ENCODE data around the gene EYS.

EYS gene

GRCh38 chr6:64122712-64123375 is 1584.2 kb downstream of the EYS start:
- ChIA-PET POLR2A (no interaction called here), CTCF (no interaction called here)
- no peak for TF ChIP-seq CTCF (IDR thresholded peaks at IDR 0.05; ENCODE audit: control extremely low read depth, extremely low read depth, low read depth, missing control alignments)
- DNase-seq (ENCODE audit: extremely low spot score), result no peak

- CTCF ChIA-PET, result no interaction called here
- TF ChIP-seq CTCF (IDR thresholded peaks at IDR 0.05; ENCODE audit: control extremely low read depth, extremely low read depth, low read depth, missing control alignments), result no peak
- POLR2A ChIA-PET, result no interaction called here
- DNase-seq (ENCODE audit: extremely low spot score), result no peak
These were observed 1585.9 kb downstream of the EYS start for GRCh38 chr6:64121011-64121565.

- no peak for DNase-seq (ENCODE audit: extremely low spot score)
- no peak for TF ChIP-seq CTCF (IDR thresholded peaks at IDR 0.05; ENCODE audit: control extremely low read depth, extremely low read depth, low read depth, missing control alignments)
- CTCF ChIA-PET, result interaction anchor here (0.7 to 1.4 kb wide), 2 partner anchors 12 to 15 kb away, joined by 3 read pairs; no protein-coding TSS in a partner anchor
- POLR2A ChIA-PET, result no interaction called here
These were observed 1593.3 kb downstream of the EYS start for GRCh38 chr6:64113704-64114103.

- no peak for DNase-seq (ENCODE audit: extremely low spot score)
- TF ChIP-seq CTCF (IDR thresholded peaks at IDR 0.05; ENCODE audit: control extremely low read depth, extremely low read depth, low read depth, missing control alignments), result no peak
- ChIA-PET POLR2A (no interaction called here), CTCF (interaction anchor here (1.0 to 1.3 kb wide), 2 partner anchors 17 to 27 kb away, joined by 3 read pairs; no protein-coding TSS in a partner anchor)
These were observed 1603.0 kb downstream of the EYS start for GRCh38 chr6:64104051-64104450.

- TF ChIP-seq CTCF (IDR thresholded peaks at IDR 0.05; ENCODE audit: control extremely low read depth, extremely low read depth, low read depth, missing control alignments), result no peak
- no peak for DNase-seq (ENCODE audit: extremely low spot score)
- ChIA-PET CTCF (interaction anchor here (1.0 to 1.3 kb wide), 2 partner anchors 16 to 26 kb away, joined by 3 read pairs; no protein-coding TSS in a partner anchor), POLR2A (no interaction called here)
These were observed 1603.5 kb downstream of the EYS start for GRCh38 chr6:64103480-64103879.

- ChIA-PET CTCF (no interaction called here), POLR2A (no interaction called here)
- TF ChIP-seq CTCF (IDR thresholded peaks at IDR 0.05; ENCODE audit: control extremely low read depth, extremely low read depth, low read depth, missing control alignments), result no peak
- DNase-seq (ENCODE audit: extremely low spot score), result no peak
These were observed 1606.2 kb downstream of the EYS start for GRCh38 chr6:64100702-64101303.

All from GM10248 (cell line).